ENCODE measurements around the gene XG. TPM values are rescaled to one million over a fixed set of nuclear protein-coding genes. Genes with fewer than 3 reads are reported as not detected.

The XG gene
- total RNA-seq, 1 donor from 2014 or later: 0.63 TPM

DNA sequence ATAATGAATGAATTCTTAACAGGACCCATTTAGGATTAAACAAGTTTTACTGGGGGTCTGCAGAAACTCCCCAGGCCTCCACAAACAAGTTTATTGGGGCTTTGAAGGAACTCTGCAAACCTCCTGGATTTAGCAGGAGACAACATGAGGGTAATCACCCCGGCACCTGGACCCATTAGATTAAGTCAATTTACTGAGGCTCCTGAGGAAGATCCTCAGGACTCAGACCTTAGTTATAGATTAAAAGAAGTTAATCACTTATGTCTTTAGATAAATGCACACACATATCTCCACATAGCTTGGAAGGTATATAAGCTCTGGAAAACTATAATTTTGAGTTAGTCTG lies 29.4 kb downstream of the XG start:
- H3K9me3 Mint-ChIP-seq: no peaks in the 10 kb centered on the region
- peak overlapping the region; percentile 25 for H3K4me3 Mint-ChIP-seq
- no peak for DNase-seq (ENCODE audit: extremely low spot score, unreplicated experiment)
- H3K4me1 Mint-ChIP-seq (ENCODE audit: unreplicated experiment): peaks cover 21% of the 10 kb centered on the region
- no peaks in the 10 kb centered on the region for H3K36me3 Mint-ChIP-seq
- peak overlapping the region; percentile 77 for H3K27ac Mint-ChIP-seq
- TF ChIP-seq, protein P1, sequence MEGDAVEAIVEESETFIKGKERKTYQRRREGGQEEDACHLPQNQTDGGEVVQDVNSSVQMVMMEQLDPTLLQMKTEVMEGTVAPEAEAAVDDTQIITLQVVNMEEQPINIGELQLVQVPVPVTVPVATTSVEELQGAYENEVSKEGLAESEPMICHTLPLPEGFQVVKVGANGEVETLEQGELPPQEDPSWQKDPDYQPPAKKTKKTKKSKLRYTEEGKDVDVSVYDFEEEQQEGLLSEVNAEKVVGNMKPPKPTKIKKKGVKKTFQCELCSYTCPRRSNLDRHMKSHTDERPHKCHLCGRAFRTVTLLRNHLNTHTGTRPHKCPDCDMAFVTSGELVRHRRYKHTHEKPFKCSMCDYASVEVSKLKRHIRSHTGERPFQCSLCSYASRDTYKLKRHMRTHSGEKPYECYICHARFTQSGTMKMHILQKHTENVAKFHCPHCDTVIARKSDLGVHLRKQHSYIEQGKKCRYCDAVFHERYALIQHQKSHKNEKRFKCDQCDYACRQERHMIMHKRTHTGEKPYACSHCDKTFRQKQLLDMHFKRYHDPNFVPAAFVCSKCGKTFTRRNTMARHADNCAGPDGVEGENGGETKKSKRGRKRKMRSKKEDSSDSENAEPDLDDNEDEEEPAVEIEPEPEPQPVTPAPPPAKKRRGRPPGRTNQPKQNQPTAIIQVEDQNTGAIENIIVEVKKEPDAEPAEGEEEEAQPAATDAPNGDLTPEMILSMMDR (conservative IDR thresholded peaks at IDR 0.05): no peak
- H3K27me3 Mint-ChIP-seq: no peaks in the 10 kb centered on the region

DNA sequence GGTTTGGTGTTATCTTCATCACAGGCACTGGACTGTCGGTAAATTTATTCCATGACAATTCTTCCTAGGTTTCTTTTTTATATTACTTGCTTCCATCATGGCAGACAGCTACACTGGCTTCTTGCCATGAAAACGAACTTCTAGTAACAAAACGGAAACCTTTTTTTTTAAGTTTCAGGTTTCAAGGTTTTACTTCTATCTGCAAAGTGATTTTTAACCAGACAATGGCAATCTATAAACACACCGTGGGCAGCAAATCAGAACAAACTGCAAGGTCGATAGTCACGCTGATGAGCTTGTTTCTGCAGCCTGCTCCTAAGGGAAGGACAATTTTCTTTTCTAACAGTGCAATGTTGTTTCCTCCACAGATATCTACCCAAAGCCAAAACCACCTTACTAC lies 29.9 kb downstream of the XG start:
- Mint-ChIP-seq H3K4me3 (peak overlapping the region; percentile 10), H3K36me3 (no peaks in the 10 kb centered on the region), H3K9me3 (no peaks in the 10 kb centered on the region), H3K4me1 (ENCODE audit: unreplicated experiment) (peaks cover 21% of the 10 kb centered on the region), H3K27me3 (no peaks in the 10 kb centered on the region), H3K27ac (peak overlapping the region; percentile 48)
- DNase-seq (ENCODE audit: extremely low spot score, unreplicated experiment): no peak
- TF ChIP-seq, protein P1 (conservative IDR thresholded peaks at IDR 0.05): no peak

DNA sequence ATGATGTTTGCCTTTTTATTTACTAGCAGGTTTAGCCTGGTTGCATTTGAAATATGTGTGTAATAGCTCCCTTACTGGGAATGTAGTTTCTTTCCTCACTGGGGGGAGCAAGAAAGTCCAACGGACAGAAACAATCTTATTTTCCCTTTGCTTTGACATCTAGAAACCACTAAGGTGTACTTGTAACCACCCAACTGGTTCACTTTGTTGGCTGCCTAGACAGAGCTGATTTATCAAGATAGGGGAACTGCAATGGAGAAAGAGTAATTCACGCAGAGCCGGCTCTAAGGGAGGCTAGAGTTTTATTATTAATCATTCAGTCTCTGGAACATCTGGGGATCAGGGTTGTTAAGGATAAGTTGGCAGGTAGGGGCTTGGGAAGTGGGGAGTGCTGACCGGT lies 30.3 kb downstream of the XG start:
- H3K27me3 Mint-ChIP-seq: no peaks in the 10 kb centered on the region
- H3K4me1 Mint-ChIP-seq (ENCODE audit: unreplicated experiment): peaks cover 21% of the 10 kb centered on the region

DNA sequence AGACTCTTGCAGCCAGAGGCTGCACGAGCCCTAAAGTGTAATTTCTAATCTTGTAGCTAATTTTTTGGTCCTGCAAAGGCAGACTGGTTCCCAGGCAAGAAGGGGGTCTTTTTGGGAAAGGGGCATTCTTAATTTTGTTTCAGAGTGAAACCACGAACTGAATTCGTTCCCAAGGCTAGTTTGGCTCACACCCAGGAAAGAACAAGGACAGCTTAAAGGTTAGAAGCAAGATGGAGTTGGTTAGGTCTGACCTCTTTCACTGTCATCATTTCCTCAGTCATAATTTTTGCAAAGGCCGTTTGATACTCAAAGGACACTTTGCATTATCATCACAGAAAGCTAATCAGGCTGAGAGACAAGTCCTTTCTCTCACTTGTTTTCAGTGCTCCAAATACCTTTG lies 30.9 kb downstream of the XG start:
- no peaks in the 10 kb centered on the region for H3K27me3 Mint-ChIP-seq
- H3K9me3 Mint-ChIP-seq: no peaks in the 10 kb centered on the region
- H3K36me3 Mint-ChIP-seq: no peaks in the 10 kb centered on the region
- H3K27ac Mint-ChIP-seq: no peak overlapping the region
- TF ChIP-seq, protein P1 (conservative IDR thresholded peaks at IDR 0.05): no peak
- peaks cover 21% of the 10 kb centered on the region for H3K4me1 Mint-ChIP-seq (ENCODE audit: unreplicated experiment)
- DNase-seq (ENCODE audit: extremely low spot score, unreplicated experiment): no peak
- peak overlapping the region; percentile 10 for H3K4me3 Mint-ChIP-seq

More for the DNA sequence above, 30.3 kb downstream of the XG start:
- no peak for DNase-seq (ENCODE audit: extremely low spot score, unreplicated experiment)
- Mint-ChIP-seq H3K27ac (peak overlapping the region; percentile 42), H3K4me3 (peak overlapping the region; percentile 10), H3K36me3 (no peaks in the 10 kb centered on the region), H3K9me3 (no peaks in the 10 kb centered on the region)
- TF ChIP-seq, protein P1 (conservative IDR thresholded peaks at IDR 0.05): no peak

DNA sequence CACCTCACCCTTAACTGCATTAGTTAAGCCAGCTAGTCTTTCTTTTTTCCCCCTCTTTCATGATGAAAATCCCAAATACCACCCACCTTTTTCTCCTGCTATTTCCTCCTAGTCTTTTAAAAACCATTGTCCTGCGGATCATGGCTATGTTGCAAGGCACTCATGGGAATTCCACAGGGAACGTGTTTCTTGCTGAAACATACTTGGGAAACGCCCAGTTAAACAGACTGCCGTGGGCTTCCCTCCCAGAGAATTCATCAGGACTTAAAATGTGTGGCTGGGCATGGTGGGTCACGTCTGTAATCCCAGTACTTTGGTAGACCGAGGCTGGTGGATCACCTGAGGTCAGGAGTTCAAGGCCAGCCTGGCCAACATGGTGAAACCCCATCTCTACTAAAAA lies 32.2 kb downstream of the XG start:
- H3K4me1 Mint-ChIP-seq (ENCODE audit: unreplicated experiment): peaks cover 21% of the 10 kb centered on the region
- H3K9me3 Mint-ChIP-seq: no peaks in the 10 kb centered on the region
- H3K27me3 Mint-ChIP-seq: no peaks in the 10 kb centered on the region
- H3K36me3 Mint-ChIP-seq: no peaks in the 10 kb centered on the region
- H3K4me3 Mint-ChIP-seq: no peak overlapping the region
- TF ChIP-seq, protein P1 (conservative IDR thresholded peaks at IDR 0.05): no peak
- no peak overlapping the region for H3K27ac Mint-ChIP-seq
- DNase-seq (ENCODE audit: extremely low spot score, unreplicated experiment): no peak

DNA sequence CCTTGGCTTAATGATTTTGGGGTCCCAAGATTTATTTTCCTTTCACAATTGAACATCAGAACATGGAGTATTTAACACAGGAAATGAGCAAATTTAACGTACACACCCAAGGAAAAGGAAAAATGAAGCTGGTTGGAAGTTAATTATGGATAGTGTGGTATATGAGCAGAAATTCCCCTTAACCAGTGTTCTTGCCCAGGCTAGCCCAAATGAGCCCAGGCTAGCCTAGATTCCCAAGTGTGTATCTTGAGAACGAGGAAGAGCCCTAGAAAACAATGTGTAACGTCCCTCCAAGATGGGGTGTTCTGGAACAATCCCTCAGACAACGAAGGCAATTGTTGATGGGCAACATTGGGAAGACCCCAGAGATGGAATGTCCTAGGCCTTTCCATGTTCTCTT lies 33.7 kb downstream of the XG start:
- no peak for DNase-seq (ENCODE audit: extremely low spot score, unreplicated experiment)
- H3K27me3 Mint-ChIP-seq: no peaks in the 10 kb centered on the region
- TF ChIP-seq, protein P1 (conservative IDR thresholded peaks at IDR 0.05): no peak
- H3K4me3 Mint-ChIP-seq: no peak overlapping the region
- no peaks in the 10 kb centered on the region for H3K9me3 Mint-ChIP-seq
- no peak overlapping the region for H3K27ac Mint-ChIP-seq
- H3K4me1 Mint-ChIP-seq (ENCODE audit: unreplicated experiment): peaks cover 20% of the 10 kb centered on the region
- no peaks in the 10 kb centered on the region for H3K36me3 Mint-ChIP-seq

Measured in type B pancreatic cell (in vitro differentiated cells).